Uterus (tissue), 2 donors: ENCODE measurements around the gene CBX6.

Source experiments
- CTCF ChIP-seq, 4 experiments: fragments of 200-600 bp in 2 of 4; fragments of 450-650 bp in 2 of 4; sonication (generic) in 2 of 4; IDR thresholded peaks; one replicate each; pipeline ENCODE4 v1.5.1; 2016 to 2019; ENCODE audit warnings: antibody characterized with exemption in 4 of 4, mild to moderate bottlenecking in 2 of 4, moderate library complexity in 1 of 4
- POLR2A ChIP-seq, 2 donors: fragments of 450-650 bp; IDR thresholded peaks; one replicate each; pipeline ENCODE4 v1.6.1; 2016; ENCODE audit warnings: antibody characterized with exemption in 2 of 2, mild to moderate bottlenecking in 1 of 2, moderate library complexity in 1 of 2

DNA sequence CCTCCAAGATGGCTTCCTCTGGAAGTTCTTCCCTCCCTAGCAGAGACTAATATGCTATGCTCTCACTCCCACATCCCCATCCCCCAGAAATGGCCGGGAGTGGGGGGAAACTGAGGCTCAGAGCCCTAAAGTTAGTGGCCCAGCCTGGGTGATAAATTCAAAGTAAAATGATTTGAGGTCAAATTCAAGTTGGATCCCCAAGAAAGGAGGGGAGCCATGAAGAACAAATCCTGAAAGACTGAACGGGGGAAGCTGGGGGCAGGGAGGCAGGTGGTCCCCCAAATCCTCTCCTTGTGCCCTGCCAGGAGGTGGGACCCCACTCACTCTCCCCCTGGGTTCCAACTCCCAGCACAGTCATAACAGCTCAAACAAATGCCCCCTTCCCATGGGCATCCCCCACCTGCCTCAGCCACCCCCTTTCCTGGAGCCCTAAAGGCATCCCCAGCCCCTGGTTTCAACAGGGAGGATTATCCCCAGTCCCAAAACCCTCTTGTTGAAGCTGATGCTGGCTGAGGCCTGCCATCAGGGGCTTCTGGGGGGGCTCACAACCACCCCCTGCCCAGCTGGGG is 1.1 kb downstream of the CBX6 start:
- TF ChIP-seq CTCF (IDR thresholded peaks at IDR 0.05) (no peak), POLR2A (IDR thresholded peaks at IDR 0.05) (no peak)
